WTC11 (cell line): ENCODE measurements around the gene RREB1.

Experiments used
- CTCF ChIP-seq: fragments of 200-600 bp; IDR thresholded peaks from 2 replicates; pipeline ENCODE4 v1.8.0; 2022; ENCODE audit warnings: antibody characterized with exemption
- ELF4 ChIP-seq: sonication (generic); formaldehyde crosslinking; IDR thresholded peaks from 2 replicates; pipeline ENCODE4 v1.8.1; 2022; ENCODE audit warnings: low read depth, mild to moderate bottlenecking, moderate library complexity, missing genetic modification reagents
- JUN ChIP-seq: sonication (generic); formaldehyde crosslinking; IDR thresholded peaks from 2 replicates; pipeline ENCODE4 v1.8.0; 2023; ENCODE audit warnings: mild to moderate bottlenecking, missing genetic modification reagents
- KAT7 ChIP-seq: sonication (generic); formaldehyde crosslinking; IDR thresholded peaks from 2 replicates; pipeline ENCODE4 v1.8.1; 2023; ENCODE audit warnings: missing genetic modification reagents, mild to moderate bottlenecking, borderline replicate concordance
- NFYB ChIP-seq: sonication (generic); formaldehyde crosslinking; conservative IDR thresholded peaks from 2 replicates; pipeline ENCODE4 v1.8.0; 2022; ENCODE audit warnings: low read depth, missing genetic modification reagents
- TEAD1 ChIP-seq: sonication (generic); formaldehyde crosslinking; IDR thresholded peaks from 2 replicates; pipeline ENCODE4 v1.8.0; 2022; ENCODE audit warnings: mild to moderate bottlenecking, missing genetic modification reagents
- ZNF512 ChIP-seq: sonication (generic); formaldehyde crosslinking; IDR thresholded peaks from 2 replicates; pipeline ENCODE4 v1.8.1; 2022; ENCODE audit warnings: missing genetic modification reagents, borderline replicate concordance
- TF ChIP-seq, protein P1 (sequence below): fragments of 250-450 bp; sonication (Bioruptor Pico); IDR thresholded peaks from 2 replicates; pipeline ENCODE4 v1.8.0; 2021; ENCODE audit warnings: mild to moderate bottlenecking

- TF ChIP-seq CTCF = no peak
- TF ChIP-seq TEAD1 = no peak
- no peak for TF ChIP-seq NFYB (CRISPR knock-in tag)
- TF ChIP-seq JUN (CRISPR knock-in tag) = no peak
- TF ChIP-seq KAT7 (CRISPR knock-in tag) = no peak
- TF ChIP-seq ZNF512 = no peak
- no peak for TF ChIP-seq ELF4 (CRISPR knock-in tag)
- TF ChIP-seq, protein P1, sequence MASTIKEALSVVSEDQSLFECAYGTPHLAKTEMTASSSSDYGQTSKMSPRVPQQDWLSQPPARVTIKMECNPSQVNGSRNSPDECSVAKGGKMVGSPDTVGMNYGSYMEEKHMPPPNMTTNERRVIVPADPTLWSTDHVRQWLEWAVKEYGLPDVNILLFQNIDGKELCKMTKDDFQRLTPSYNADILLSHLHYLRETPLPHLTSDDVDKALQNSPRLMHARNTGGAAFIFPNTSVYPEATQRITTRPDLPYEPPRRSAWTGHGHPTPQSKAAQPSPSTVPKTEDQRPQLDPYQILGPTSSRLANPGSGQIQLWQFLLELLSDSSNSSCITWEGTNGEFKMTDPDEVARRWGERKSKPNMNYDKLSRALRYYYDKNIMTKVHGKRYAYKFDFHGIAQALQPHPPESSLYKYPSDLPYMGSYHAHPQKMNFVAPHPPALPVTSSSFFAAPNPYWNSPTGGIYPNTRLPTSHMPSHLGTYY (CRISPR knock-in tag) = no peak
These were observed 150.5 kb downstream of the RREB1 start for GRCh38 chr6:7258231-7258763.
